WERI-Rb-1 (cell line): Measurements from ENCODE around the gene TENM4.

Source experiments
- DNase-seq: peaks from one replicate; pipeline ENCODE4 v3.0.0-alpha.2; 2020
- H3K27ac ChIP-seq: fragments of 250-450 bp; sonication (Bioruptor Pico); 2 replicates; pipeline ENCODE4 v1.5.1; 2020; ENCODE audit warnings: mild to moderate bottlenecking, moderate library complexity
- H3K27me3 ChIP-seq: fragments of 250-450 bp; sonication (Bioruptor Pico); 2 replicates; pipeline ENCODE4 v1.5.1; 2021; ENCODE audit warnings: mild to moderate bottlenecking, low read depth, moderate library complexity; ENCODE audit not compliant: insufficient read depth, severe bottlenecking
- H3K36me3 ChIP-seq: fragments of 250-450 bp; sonication (Bioruptor Pico); 2 replicates; pipeline ENCODE4 v1.5.1; 2020; ENCODE audit warnings: mild to moderate bottlenecking, moderate library complexity
- H3K4me3 ChIP-seq: 2 replicates; pipeline ENCODE4 v1.5.1; 2011; ENCODE audit warnings: low read depth, mild to moderate bottlenecking, control low read depth, low read length
- H3K9me3 ChIP-seq: fragments of 250-450 bp; sonication (Bioruptor Pico); 2 replicates; pipeline ENCODE4 v1.5.1; 2021; ENCODE audit warnings: mild to moderate bottlenecking, moderate library complexity; ENCODE audit not compliant: severe bottlenecking
- CTCF ChIP-seq: IDR thresholded peaks from 2 replicates; pipeline ENCODE4 v1.5.1; 2011; ENCODE audit warnings: low read depth, mild to moderate bottlenecking, control low read depth, inconsistent platforms, low read length

The TENM4 gene

GRCh38 chr11:79404325-79404724 is 36.5 kb downstream of the TENM4 start:
- TF ChIP-seq CTCF, result no peak
- Histone ChIP-seq H3K36me3 (no peaks in the 10 kb centered on the region), H3K27me3 (peaks cover 6% of the 10 kb centered on the region), H3K4me3 (no peak overlapping the region), H3K9me3 (no peaks in the 10 kb centered on the region), H3K27ac (no peak overlapping the region)
- no peak for DNase-seq

- no peak for DNase-seq
- Histone ChIP-seq H3K36me3 (no peaks in the 10 kb centered on the region), H3K27ac (no peak overlapping the region), H3K27me3 (peaks cover 3% of the 10 kb centered on the region), H3K9me3 (no peaks in the 10 kb centered on the region), H3K4me3 (no peak overlapping the region)
- no peak for TF ChIP-seq CTCF
These were observed 37.0 kb downstream of the TENM4 start for GRCh38 chr11:79403839-79404238.

- H3K27ac ChIP-seq, result no peak overlapping the region
- no peaks in the 10 kb centered on the region for H3K36me3 ChIP-seq
- DNase-seq, result no peak
- H3K27me3 ChIP-seq, result no peaks in the 10 kb centered on the region
- no peak for TF ChIP-seq CTCF
- H3K4me3 ChIP-seq, result no peak overlapping the region
- H3K9me3 ChIP-seq, result no peaks in the 10 kb centered on the region
These were observed 37.9 kb downstream of the TENM4 start for GRCh38 chr11:79402912-79403311.

- H3K9me3 ChIP-seq, result no peaks in the 10 kb centered on the region
- no peak overlapping the region for H3K4me3 ChIP-seq
- no peaks in the 10 kb centered on the region for H3K36me3 ChIP-seq
- TF ChIP-seq CTCF, result peak; percentile 69
- H3K27me3 ChIP-seq, result no peaks in the 10 kb centered on the region
- H3K27ac ChIP-seq, result no peak overlapping the region
- DNase-seq, result peak; percentile 46
These were observed 40.0 kb downstream of the TENM4 start for GRCh38 chr11:79400717-79401330.

- no peak for TF ChIP-seq CTCF
- no peaks in the 10 kb centered on the region for H3K36me3 ChIP-seq
- H3K9me3 ChIP-seq, result no peaks in the 10 kb centered on the region
- DNase-seq, result no peak
- H3K4me3 ChIP-seq, result no peak overlapping the region
- no peaks in the 10 kb centered on the region for H3K27me3 ChIP-seq
- H3K27ac ChIP-seq, result no peak overlapping the region
These were observed 40.6 kb downstream of the TENM4 start for GRCh38 chr11:79400206-79400605.

GRCh38 chr11:79397252-79397651 is 43.6 kb downstream of the TENM4 start:
- Histone ChIP-seq H3K9me3 (no peaks in the 10 kb centered on the region), H3K36me3 (no peaks in the 10 kb centered on the region)
- DNase-seq, result no peak

More at GRCh38 chr11:79397252-79397651, 43.6 kb downstream of the TENM4 start:
- no peak overlapping the region for H3K4me3 ChIP-seq
- H3K27me3 ChIP-seq, result no peaks in the 10 kb centered on the region
- TF ChIP-seq CTCF, result no peak
- H3K27ac ChIP-seq, result no peak overlapping the region
